Activated T-cell treated with anti-CD3 and anti-CD28 coated beads for 4 hours (primary cell): Measurements from ENCODE around the gene TERT.

Experiments used
- DNase-seq: peaks from one replicate; pipeline ENCODE4 v3.0.0-alpha.2; 2020

The TERT gene

DNA sequence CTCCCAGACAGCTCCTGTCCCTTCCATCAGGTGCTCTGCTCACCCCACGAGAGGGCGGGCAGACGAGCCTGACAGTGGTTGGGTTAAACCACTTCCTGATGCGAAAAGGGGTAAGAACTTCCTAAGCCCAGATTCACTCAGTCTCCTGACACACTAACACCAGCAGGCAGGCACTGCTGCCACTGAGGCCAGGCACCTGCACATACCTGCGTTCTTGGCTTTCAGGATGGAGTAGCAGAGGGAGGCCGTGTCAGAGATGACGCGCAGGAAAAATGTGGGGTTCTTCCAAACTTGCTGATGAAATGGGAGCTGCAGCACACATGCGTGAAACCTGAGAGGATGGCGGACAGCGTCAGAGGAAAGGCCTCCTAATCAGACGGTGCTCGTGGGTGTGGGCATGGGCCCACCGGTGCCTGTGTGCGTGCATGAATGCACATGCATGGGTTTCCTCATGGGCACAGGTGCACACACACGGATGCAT, 39.7 kb downstream of the TERT start:
- DNase-seq: peak; percentile 11

DNA sequence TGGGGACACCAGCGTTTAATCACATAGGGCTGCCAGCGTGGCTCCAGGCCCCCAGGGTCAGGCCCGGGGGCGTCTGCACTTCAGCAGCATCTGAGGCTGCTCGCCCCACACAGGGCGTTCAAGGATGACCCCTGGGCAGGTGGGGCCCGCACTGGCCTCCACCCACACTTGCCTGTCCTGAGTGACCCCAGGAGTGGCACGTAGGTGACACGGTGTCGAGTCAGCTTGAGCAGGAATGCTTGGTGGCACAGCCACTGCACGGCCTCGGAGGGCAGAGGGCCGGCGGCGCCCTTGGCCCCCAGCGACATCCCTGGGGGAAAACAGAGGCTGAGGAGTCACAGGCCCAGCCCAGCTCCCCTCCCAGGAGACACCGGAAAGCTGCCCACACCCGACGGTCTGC, 40.7 kb downstream of the TERT start:
- no peak for DNase-seq

DNA sequence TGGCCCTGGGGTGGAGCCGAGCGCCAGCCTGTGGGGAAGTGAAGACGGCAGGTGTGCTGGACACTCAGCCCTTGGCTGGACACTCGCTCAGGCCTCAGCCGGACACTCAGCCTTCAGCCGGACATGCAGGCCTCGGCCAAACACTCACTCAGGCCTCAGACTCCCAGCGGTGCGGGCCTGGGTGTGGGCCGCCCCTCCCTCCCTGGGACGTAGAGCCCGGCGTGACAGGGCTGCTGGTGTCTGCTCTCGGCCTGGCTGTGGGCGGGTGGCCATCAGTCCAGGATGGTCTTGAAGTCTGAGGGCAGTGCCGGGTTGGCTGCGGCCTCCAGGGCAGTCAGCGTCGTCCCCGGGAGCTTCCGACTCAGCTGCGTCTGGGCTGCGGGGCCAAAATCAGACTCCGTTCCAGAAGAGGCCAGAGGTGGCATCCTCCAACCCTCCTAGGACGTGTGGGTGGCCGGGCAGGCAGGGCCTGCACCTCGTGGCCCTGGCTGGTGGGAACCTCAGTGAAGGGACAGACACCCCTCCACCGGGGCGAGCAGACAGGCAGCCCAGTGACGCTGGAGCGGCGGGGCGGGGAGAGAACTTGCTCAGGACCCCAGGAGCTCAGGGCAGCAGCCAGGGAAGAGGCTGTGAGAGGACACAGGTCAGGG, 41.3 kb downstream of the TERT start:
- no peak for DNase-seq

DNA sequence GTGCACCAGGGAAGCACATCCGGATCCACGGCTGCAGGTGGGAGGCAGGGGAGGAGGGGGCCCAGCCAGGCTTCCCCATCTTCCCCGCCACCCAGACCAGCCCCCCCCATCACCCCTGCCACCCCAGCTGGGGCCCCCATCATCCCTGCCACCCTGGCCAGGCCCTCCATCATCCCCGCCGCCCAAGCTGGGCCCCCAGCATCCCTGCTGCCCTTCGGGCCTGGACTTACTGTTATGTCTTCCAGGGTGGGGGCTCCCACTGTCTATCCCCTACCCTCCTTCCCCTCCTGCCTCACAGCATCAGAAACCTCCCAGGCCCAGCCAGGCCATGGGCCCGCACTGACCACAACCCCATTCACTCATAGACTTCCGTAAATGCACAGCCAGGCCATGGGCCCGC, 42.2 kb downstream of the TERT start:
- DNase-seq: no peak

- DNase-seq: no peak
These were observed 42.9 kb downstream of the TERT start for GRCh38 chr5:1251678-1252580.

DNA sequence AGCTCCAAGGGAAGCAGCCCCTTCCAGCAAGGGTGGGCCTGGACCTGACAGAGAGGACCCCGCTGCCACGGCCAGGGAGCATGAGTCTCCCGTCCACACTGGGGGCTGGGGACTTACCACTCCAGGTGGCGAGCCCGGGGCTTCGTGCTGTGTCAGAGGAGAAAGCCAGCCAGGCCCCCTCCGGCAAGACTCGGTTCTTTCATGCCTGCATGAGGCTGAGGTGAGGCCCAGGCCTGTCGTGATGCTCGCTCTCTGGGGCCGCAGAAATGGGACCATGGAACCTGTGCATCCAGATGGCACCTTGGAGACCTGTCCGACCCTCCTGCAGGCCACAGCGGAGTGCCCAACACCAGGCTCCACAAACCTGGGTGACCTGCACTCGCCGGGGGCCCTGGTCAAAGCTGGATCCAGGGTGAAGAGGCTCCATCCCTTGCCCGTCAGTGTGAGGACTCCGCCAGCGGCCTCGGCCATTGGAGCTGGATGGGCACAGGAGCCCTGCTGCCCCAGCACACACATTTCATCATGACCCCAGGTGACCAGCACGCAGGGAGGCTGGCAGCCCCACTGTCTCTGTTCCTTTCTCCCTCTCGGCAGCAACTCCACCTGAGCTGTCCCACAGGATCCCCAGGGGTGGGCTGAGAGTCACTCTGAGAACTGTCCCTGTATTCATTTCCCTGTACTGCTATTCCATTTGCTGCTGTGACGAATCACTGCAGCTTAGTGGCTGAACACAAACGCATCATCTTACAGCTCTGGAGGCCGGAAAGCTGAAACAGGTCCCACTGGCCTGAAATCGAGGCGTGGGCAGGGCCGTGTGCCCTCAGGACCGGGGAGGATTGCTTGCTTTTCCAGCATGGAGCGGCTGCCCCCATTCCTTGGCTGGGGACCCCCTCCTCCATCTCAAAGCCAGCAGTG, 45.2 kb downstream of the TERT start:
- no peak for DNase-seq

DNA sequence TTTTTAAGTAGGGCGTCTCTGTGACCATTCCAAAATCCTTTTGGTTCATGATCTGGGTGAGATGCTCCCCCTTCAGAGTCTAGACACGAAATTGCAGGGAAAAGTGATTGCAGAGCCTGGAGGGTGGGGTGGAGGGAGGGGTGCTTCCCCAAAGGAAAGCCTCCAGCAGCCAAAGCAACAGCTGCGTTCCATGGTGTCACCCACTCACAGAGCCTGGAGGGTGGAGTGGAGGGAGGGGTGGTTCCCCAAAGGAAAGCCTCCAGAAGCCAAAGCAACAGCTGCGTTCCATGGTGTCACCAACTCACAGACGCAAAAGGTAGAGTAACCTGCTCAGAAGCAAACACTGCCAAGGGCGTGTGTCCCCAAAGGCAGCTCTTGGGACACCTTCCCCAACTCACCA, 47.1 kb downstream of the TERT start:
- no peak for DNase-seq

DNA sequence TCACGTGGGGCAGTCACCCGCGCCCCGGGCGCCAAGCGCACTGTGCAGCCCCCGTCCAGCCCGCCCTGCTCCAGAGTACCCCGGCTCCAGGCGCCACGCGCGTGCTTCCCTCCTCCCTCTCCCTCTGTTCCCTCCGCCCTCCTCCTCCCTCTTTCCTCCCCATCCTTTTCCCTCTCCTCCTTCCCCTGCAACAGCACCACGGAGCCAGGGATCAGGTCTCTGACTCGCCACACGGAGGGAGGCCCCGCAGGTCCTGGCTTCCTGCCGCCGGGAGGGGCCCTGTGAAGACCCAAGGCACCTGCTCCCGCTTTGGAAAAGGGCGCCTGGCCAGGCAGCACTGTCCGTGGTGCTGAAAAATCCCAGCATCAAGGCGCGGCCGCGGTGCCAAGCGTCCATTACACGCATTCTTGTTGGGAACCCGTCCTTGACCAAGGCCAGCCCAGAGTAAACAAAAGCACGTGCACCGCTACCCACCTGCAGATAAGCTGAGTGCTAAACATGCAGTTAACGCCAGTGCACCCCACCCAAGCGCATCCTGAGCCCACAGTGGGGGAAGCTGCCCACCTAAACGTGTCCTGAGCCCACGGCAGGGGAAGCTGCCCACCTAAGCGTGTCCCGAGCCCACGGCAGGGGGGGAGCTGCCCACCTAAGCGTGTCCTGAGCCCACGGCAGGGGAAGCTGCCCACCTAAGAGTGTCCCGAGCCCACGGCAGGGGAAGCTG, 48.0 kb downstream of the TERT start:
- no peak for DNase-seq

- no peak for DNase-seq
These were observed 48.8 kb downstream of the TERT start for GRCh38 chr5:1245905-1246576.

- DNase-seq: no peak
These were observed 49.9 kb downstream of the TERT start for GRCh38 chr5:1244976-1245375.

- DNase-seq: no peak
These were observed 50.6 kb downstream of the TERT start for GRCh38 chr5:1244255-1244654.

- DNase-seq: no peak
These were observed 51.3 kb downstream of the TERT start for GRCh38 chr5:1243487-1244130.

GRCh38 chr5:1242733-1243486, 52.0 kb downstream of the TERT start:
- DNase-seq: no peak

DNA sequence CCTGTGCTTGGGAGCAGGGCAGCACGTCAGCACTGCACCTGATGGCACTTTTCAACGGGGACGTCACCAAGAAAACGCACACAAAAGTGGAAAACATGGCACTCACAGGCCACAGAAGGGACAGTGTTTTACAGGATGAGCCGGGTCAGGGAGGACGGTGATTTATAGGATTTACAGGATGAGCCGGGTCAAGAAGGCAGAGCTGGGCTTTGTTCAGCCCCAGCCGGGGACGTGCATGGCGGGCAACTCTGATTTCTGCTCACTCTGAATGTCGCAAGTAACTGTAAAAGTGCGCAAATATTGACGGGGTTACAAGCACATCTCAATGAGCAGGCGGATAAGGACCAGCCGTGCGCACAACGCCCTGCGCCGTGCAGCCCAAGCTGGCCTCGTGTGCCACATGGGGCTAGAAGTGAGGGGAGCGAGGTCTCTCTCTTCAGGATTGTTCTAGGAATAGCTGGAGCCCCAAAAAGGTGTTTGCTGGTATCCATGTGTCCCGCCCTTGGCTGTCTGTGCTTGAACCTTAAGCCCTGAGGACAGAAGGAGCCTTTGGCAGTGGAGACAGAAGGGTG, 53.3 kb downstream of the TERT start:
- DNase-seq: no peak

GRCh38 chr5:1240496-1241260, 54.2 kb downstream of the TERT start:
- no peak for DNase-seq

DNA sequence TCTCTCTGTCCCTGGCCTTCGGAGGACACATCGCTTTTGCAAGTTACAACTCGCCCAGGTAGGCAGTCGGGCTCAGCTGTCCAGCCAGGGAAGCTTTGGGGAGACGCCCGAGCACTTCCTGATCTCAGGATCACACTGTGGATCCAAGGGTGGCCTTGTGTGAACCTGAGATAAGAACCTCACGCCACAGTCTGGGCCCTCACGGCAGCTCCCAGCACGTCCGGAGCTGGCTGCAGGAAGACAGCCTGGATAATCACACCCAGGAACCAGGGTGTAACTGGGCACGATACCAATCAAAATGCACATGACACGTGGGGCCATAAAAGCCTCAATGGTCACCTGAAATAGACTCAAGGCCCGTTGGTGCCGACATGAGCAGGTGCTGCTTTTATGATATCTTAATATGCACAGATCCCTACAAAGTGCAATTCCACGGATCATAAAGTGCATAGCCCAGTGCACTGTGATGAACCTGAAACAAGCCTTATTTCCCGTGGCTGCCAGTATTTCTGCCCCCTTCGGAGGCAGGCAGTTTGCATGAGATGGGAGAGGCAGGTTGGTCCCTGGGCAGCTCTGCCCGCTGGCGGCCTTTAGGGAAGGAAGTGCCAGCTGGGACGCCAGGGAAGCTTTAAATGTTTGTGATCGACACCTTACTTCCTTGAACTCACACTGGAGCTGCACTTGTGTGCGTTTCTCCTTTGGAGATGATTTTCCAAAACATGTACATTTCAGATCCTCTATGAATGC, 55.2 kb downstream of the TERT start:
- no peak for DNase-seq

DNA sequence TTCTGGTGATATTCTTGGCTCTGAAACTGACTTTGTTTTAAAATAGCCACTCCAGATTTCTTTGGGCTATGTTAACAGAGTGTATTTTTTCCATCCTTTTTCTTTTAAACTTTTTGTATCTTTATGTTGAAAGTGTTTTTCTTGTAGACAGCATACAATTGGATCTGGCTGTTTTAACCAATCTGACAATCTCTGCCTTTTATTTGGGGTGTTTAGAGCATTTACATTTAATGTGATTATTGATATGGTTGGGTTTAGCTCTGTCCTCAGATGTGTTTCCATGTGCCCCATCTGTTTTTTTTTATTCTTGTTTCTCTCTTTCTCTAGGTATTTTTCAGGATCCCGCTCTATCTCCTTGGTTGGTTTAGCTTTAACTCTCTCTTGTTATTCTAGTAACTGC, 59.0 kb downstream of the TERT start:
- no peak for DNase-seq

DNA sequence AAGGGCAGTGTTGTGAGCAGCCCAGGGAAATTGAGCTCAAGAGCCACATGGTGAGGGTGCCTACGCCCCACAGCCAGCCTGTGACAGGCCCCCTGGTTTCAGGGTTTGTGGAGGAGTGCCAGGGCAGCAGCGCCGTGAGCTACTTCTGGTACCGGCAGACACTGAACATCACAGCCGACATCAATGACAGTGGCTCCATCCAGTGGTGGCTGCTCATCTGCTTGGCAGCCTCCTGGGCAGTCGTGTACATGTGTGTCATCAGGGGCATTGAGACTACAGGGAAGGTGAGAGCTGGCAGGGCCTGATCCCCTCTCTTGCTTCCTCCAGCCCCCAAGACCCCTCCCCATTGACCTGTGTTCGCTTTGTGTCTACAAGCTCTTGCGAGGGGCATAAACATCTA, 59.5 kb downstream of the TERT start:
- no peak for DNase-seq

DNA sequence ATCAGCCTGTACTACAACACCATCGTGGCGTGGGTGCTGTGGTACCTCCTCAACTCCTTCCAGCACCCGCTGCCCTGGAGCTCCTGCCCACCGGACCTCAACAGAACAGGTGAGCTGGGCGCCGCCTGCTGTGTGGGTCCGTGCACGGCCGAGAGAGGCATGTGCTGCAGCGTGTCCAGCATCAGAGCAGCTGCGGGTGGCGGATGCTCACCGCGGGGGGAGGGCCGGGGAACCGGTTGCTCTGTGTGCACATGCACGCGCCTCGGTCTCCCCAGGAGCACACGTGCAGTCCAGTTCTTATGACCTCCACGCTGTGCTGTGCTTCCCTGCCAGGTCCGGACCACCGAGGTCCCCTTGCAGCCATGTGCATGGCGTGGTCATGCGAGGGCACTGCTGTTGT, 62.1 kb downstream of the TERT start:
- DNase-seq: no peak
